Measurements from ENCODE around the gene KANK4. TPM values are rescaled to one million over a fixed set of nuclear protein-coding genes. Genes with fewer than 3 reads are reported as not detected.

KANK4 gene
- total RNA-seq, 4 donors from 2014 or later: 28.5 to 48.2 (median 45.7) TPM

DNA sequence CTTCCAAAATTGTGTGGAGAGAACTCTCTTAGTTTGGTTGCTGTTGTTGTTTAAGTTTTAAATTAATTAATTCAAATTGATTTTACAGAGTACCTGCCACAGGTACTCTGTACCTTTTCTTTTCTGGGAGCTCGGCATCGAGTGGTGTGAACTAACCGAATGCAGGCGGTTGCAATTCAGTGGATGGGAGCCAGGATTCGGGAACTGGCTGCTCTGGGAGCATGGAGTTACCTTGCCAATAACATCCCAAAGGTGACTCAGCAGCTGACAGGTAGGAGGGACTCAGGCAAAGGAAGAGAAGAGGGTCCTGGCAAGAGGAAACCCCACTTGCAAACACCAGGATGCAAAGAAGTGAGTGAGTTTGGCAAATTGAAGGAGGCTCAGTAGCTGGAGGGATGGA lies 24.7 kb upstream of the KANK4 start:
- WGBS, 2 donors: 95 to 96% methylated on average over 5 of the region's 5 CpGs
- Histone ChIP-seq H3K4me1 (peaks cover 0 to 1% (median 0%) of the 10 kb centered on the region in 4 donors), H3K4me3 (no peak overlapping the region), H3K9me3 (no peaks in the 10 kb centered on the region), H3K27me3 (no peaks in the 10 kb centered on the region), H3K36me3 (no peaks in the 10 kb centered on the region), H3K27ac (no peak overlapping the region)
- TF ChIP-seq, protein P1, sequence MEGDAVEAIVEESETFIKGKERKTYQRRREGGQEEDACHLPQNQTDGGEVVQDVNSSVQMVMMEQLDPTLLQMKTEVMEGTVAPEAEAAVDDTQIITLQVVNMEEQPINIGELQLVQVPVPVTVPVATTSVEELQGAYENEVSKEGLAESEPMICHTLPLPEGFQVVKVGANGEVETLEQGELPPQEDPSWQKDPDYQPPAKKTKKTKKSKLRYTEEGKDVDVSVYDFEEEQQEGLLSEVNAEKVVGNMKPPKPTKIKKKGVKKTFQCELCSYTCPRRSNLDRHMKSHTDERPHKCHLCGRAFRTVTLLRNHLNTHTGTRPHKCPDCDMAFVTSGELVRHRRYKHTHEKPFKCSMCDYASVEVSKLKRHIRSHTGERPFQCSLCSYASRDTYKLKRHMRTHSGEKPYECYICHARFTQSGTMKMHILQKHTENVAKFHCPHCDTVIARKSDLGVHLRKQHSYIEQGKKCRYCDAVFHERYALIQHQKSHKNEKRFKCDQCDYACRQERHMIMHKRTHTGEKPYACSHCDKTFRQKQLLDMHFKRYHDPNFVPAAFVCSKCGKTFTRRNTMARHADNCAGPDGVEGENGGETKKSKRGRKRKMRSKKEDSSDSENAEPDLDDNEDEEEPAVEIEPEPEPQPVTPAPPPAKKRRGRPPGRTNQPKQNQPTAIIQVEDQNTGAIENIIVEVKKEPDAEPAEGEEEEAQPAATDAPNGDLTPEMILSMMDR (IDR thresholded peaks at IDR 0.05): no peak
- no peak for TF ChIP-seq POLR2A (IDR thresholded peaks at IDR 0.05)
- no peak for TF ChIP-seq EP300 (IDR thresholded peaks at IDR 0.05)
- no peak for DNase-seq (ENCODE audit: low spot score in 2 of 2)

DNA sequence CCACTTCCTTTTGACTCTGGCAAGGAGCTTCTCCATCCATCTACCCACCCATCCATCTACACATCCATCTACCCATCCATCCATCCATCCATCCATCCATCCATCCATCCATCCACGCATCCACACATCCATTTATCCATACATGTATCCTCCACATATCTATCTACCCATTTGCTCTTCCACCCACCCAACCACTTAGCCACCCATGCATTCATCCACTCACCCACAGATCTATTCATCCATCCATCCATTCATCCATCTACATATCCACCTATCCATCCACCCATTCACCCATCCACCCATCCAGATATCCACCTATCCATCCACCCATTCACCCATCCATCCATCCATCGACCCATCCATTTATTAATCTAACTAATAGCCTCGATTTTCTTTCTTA lies 23.0 kb upstream of the KANK4 start:
- TF ChIP-seq POLR2A (IDR thresholded peaks at IDR 0.05): no peak
- TF ChIP-seq, protein P1 (IDR thresholded peaks at IDR 0.05): no peak
- Histone ChIP-seq H3K36me3 (no peaks in the 10 kb centered on the region), H3K27ac (no peak overlapping the region), H3K9me3 (no peaks in the 10 kb centered on the region), H3K27me3 (no peaks in the 10 kb centered on the region), H3K4me1 (peaks cover 3 to 17% (median 9%) of the 10 kb centered on the region in 4 donors), H3K4me3 (no peak overlapping the region)
- DNase-seq (ENCODE audit: low spot score in 2 of 2): no peak
- WGBS, 2 donors: 94 to 100% methylated on average over 3 of the region's 3 CpGs

DNA sequence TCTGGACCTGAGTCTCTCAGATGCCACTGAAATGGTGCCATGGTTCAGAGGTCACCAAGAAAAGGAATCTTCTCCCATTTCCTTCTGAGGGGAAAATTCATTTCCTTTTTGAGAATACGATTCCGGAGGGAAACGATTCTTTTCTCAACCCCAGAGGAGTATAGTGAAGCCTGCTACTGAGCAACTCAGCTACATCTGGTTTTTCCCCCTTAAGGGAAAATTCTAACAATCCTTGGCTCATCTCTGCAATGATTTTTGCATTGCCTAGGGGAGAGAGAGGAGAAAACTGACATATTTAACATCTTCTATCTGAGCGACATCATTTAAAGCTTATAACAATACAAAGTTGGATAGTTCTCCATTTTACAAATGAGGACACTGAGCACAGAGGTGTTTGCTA lies 22.4 kb upstream of the KANK4 start:
- DNase-seq (ENCODE audit: low spot score in 2 of 2): no peak
- TF ChIP-seq POLR2A (IDR thresholded peaks at IDR 0.05): no peak
- TF ChIP-seq EP300 (IDR thresholded peaks at IDR 0.05): no peak
- TF ChIP-seq, protein P1 (IDR thresholded peaks at IDR 0.05): no peak
- no peaks in the 10 kb centered on the region for H3K9me3 ChIP-seq
- no peak overlapping the region for H3K4me3 ChIP-seq
- no peaks in the 10 kb centered on the region for H3K36me3 ChIP-seq
- no peak overlapping the region for H3K27ac ChIP-seq
- peaks cover 4 to 24% (median 16%) of the 10 kb centered on the region in 4 donors for H3K4me1 ChIP-seq
- no peaks in the 10 kb centered on the region for H3K27me3 ChIP-seq
- 45 to 60% methylated on average over 4 of the region's 4 CpGs for whole genome bisulfite sequencing, 2 donors

DNA sequence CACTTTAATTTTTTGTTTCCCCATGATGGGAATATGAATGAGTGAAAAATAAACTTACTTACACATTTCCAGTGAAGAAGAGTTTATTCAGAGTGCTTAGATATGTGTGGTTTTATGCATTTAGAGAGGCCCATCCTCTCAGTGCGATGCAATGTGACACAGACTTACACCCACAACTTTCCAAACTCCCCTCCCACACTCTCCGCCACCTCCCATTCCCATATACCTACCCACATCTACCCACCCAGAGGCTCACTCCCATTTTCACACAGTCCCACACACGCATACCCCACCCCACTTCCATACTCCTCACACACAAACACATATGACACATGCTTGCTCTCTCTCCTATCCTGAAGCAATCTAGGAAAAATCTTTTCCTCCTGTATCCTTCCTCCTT lies 21.9 kb upstream of the KANK4 start:
- DNase-seq (ENCODE audit: low spot score in 2 of 2): no peak
- Histone ChIP-seq H3K36me3 (no peaks in the 10 kb centered on the region), H3K4me3 (no peak overlapping the region)

More for the DNA sequence above, 21.9 kb upstream of the KANK4 start:
- 86 to 89% methylated on average over 3 of the region's 3 CpGs for WGBS, 2 donors
- TF ChIP-seq EP300 (IDR thresholded peaks at IDR 0.05): no peak
- no peak for TF ChIP-seq POLR2A (IDR thresholded peaks at IDR 0.05)
- TF ChIP-seq, protein P1 (IDR thresholded peaks at IDR 0.05): no peak
- H3K27me3 ChIP-seq: no peaks in the 10 kb centered on the region
- H3K9me3 ChIP-seq: no peaks in the 10 kb centered on the region
- no peak overlapping the region for H3K27ac ChIP-seq
- peaks cover 4 to 29% (median 18%) of the 10 kb centered on the region in 4 donors for H3K4me1 ChIP-seq
